Mesenchymal stem cell (in vitro differentiated cells and primary cell): ENCODE measurements around the gene CALML4.

Experiments used
- DNase-seq: peaks from one replicate; pipeline ENCODE4 v3.0.0-alpha.2; 2013
- H2AFZ ChIP-seq: one replicate; pipeline ENCODE4 v1.6.1; 2013; ENCODE audit warnings: low read depth, mild to moderate bottlenecking, control low read depth, inconsistent platforms, low read length, moderate library complexity
- H2AK5ac ChIP-seq: 2 replicates; pipeline ENCODE4 v1.6.1; 2013; ENCODE audit warnings: low read length, moderate library complexity, mild to moderate bottlenecking, inconsistent platforms; ENCODE audit not compliant: severe bottlenecking
- H2BK120ac ChIP-seq: one replicate; pipeline ENCODE4 v1.6.1; 2013; ENCODE audit warnings: low read depth, mild to moderate bottlenecking, inconsistent platforms, low read length, moderate library complexity
- H2BK12ac ChIP-seq, 2 experiments: one replicate each; pipeline ENCODE4 v1.6.1; 2013; ENCODE audit warnings: inconsistent platforms in 2 of 2, low read length in 2 of 2, mild to moderate bottlenecking in 2 of 2, moderate library complexity in 2 of 2, control low read depth in 1 of 2
- H2BK15ac ChIP-seq: one replicate; pipeline ENCODE4 v1.6.1; 2013; ENCODE audit warnings: mild to moderate bottlenecking, low read depth, inconsistent platforms; ENCODE audit not compliant: poor library complexity, severe bottlenecking
- H2BK5ac ChIP-seq: 2 replicates; pipeline ENCODE4 v1.6.1; 2013; ENCODE audit warnings: low read depth, mild to moderate bottlenecking, low read length, control low read depth, inconsistent platforms; ENCODE audit not compliant: poor library complexity, severe bottlenecking
- H3K14ac ChIP-seq, 2 experiments: one replicate each; pipeline ENCODE4 v1.6.1; 2013; ENCODE audit warnings: inconsistent platforms in 2 of 2, low read length in 2 of 2, control low read depth in 1 of 2, mild to moderate bottlenecking in 1 of 2, moderate library complexity in 1 of 2
- H3K18ac ChIP-seq, 2 experiments: one replicate each; pipeline ENCODE4 v1.6.1; 2013; ENCODE audit warnings: inconsistent platforms in 2 of 2, low read length in 2 of 2, control low read depth in 1 of 2, low read depth in 1 of 2, mild to moderate bottlenecking in 1 of 2
- H3K23ac ChIP-seq, 2 experiments: one replicate each; pipeline ENCODE4 v1.6.1; 2013; ENCODE audit warnings: inconsistent platforms in 2 of 2, low read length in 2 of 2, mild to moderate bottlenecking in 2 of 2, moderate library complexity in 2 of 2, control low read depth in 1 of 2
- H3K27ac ChIP-seq: 2 replicates; pipeline ENCODE4 v1.5.1; 2013; ENCODE audit warnings: mild to moderate bottlenecking, moderate library complexity, low read length, control low read depth, inconsistent platforms; ENCODE audit not compliant: poor library complexity, severe bottlenecking
- H3K27me3 ChIP-seq, 2 experiments: 2 replicates each; pipeline versions ENCODE4 v1.6.1 to v1.7.0; 2013; ENCODE audit warnings: low read length in 2 of 2, mild to moderate bottlenecking in 2 of 2, moderate library complexity in 2 of 2, control low read depth in 1 of 2, inconsistent platforms in 1 of 2; ENCODE audit not compliant: control insufficient read depth in 1 of 2, insufficient read depth in 1 of 2
- H3K36me3 ChIP-seq, 2 experiments: 2 replicates each; pipeline versions ENCODE4 v1.6.1 to v1.7.0; 2013; ENCODE audit warnings: low read length in 2 of 2, control low read depth in 1 of 2, inconsistent platforms in 1 of 2, low read depth in 1 of 2, mild to moderate bottlenecking in 1 of 2; ENCODE audit not compliant: insufficient read depth in 2 of 2, control insufficient read depth in 1 of 2
- H3K4ac ChIP-seq, 2 experiments: one replicate each; pipeline ENCODE4 v1.6.1; 2013; ENCODE audit warnings: inconsistent platforms in 2 of 2, low read length in 2 of 2, mild to moderate bottlenecking in 2 of 2, moderate library complexity in 2 of 2, control low read depth in 1 of 2, low read depth in 1 of 2
- H3K4me1 ChIP-seq: 2 replicates; pipeline ENCODE4 v1.6.1; 2013; ENCODE audit warnings: low read depth, low read length, control low read depth; ENCODE audit not compliant: control insufficient read depth, insufficient read depth
- H3K4me2 ChIP-seq: 2 replicates; pipeline ENCODE4 v1.6.1; 2013; ENCODE audit warnings: low read length, mild to moderate bottlenecking, inconsistent platforms; ENCODE audit not compliant: poor library complexity, severe bottlenecking
- H3K4me3 ChIP-seq, 2 experiments: 2 replicates each; pipeline versions ENCODE4 v1.5.1 to v1.7.0; 2013; ENCODE audit warnings: low read length in 2 of 2, mild to moderate bottlenecking in 2 of 2, control low read depth in 1 of 2, low read depth in 1 of 2; ENCODE audit not compliant: insufficient read depth in 1 of 2
- H3K79me1 ChIP-seq: replicated peaks from 2 replicates; pipeline ENCODE4 v1.6.1; 2013; ENCODE audit warnings: mild to moderate bottlenecking, control low read depth, low read length, inconsistent platforms; ENCODE audit not compliant: poor library complexity, severe bottlenecking
- H3K9ac ChIP-seq: 2 replicates; pipeline ENCODE4 v1.7.0; 2013; ENCODE audit warnings: mild to moderate bottlenecking, low read length, moderate library complexity
- H3K9me3 ChIP-seq: 2 replicates; pipeline ENCODE4 v1.7.0; 2013; ENCODE audit warnings: mild to moderate bottlenecking, low read length; ENCODE audit not compliant: control insufficient read depth
- H4K8ac ChIP-seq: one replicate; pipeline ENCODE4 v1.6.1; 2013; ENCODE audit warnings: inconsistent platforms, mild to moderate bottlenecking, low read length, moderate library complexity
- H4K91ac ChIP-seq: one replicate; pipeline ENCODE4 v1.6.1; 2013; ENCODE audit warnings: mild to moderate bottlenecking, low read length, inconsistent platforms
- WGBS: methylation state at CpG from one replicate; pipeline ENCODE4 v1.1.7; 2013; ENCODE audit warnings: mixed read lengths; 5-methylcytosine and 5-hydroxymethylcytosine counted together

Gene CALML4

GRCh38 chr15:68192804-68193486 is 12.2 kb downstream of the CALML4 start:
- no peak overlapping the region for H3K27ac ChIP-seq
- no peaks in the 10 kb centered on the region for H3K4me1 ChIP-seq
- 96% methylated on average over 5 of the region's 5 CpGs for WGBS

DNA sequence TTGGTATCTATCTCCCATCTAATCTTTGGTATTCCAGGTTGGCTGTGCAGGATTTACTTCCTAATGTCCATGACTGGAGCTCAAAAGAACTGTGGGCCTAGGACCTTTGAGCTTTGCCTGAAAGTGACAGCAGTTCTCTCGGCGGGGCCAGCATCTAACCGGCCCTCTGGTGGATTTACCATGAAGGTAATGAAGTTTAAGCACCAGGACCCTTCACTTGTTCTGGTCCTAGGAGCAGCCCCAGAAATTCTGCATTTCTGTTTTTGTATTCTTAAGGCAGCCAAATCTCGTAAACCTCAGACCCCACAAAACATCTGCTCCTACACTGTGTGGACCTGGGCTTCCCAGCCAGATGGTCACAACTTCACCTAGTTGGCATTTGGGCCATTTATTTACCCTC is 13.0 kb downstream of the CALML4 start:
- Histone ChIP-seq H3K27me3 (no peaks in the 10 kb centered on the region), H3K23ac (no peak overlapping the region), H4K8ac (no peak overlapping the region), H3K9me3 (no peaks in the 10 kb centered on the region), H3K4me3 (no peak overlapping the region), H4K91ac (no peak overlapping the region), H3K9ac (no peak overlapping the region), H2BK5ac (no peak overlapping the region), H3K14ac (no peak overlapping the region), H3K4me1 (no peaks in the 10 kb centered on the region), H3K36me3 (peaks cover 29 to 63% of the 10 kb centered on the region in 2 experiments), H2BK120ac (no peak overlapping the region), H2BK12ac (no peak overlapping the region), H3K79me1 (peaks cover 5% of the 10 kb centered on the region), H2AFZ (no peak overlapping the region), H3K27ac (no peak overlapping the region), H2AK5ac (no peak overlapping the region), H3K4ac (no peak overlapping the region), H3K4me2 (no peak overlapping the region), H3K18ac (no peak overlapping the region), H2BK15ac (no peak overlapping the region)
- DNase-seq = no peak
- WGBS = 96% methylated on average over 4 of the region's 4 CpGs

More at GRCh38 chr15:68192804-68193486, 12.2 kb downstream of the CALML4 start:
- Histone ChIP-seq H4K91ac (no peak overlapping the region), H3K4me2 (no peak overlapping the region), H3K79me1 (peaks cover 12% of the 10 kb centered on the region), H2BK5ac (no peak overlapping the region), H2AK5ac (no peak overlapping the region), H2BK12ac (no peak overlapping the region), H3K4me3 (no peak overlapping the region), H3K9me3 (no peaks in the 10 kb centered on the region), H3K23ac (no peak overlapping the region), H2BK120ac (no peak overlapping the region), H4K8ac (no peak overlapping the region), H3K14ac (no peak overlapping the region), H3K27me3 (no peaks in the 10 kb centered on the region), H2AFZ (no peak overlapping the region), H2BK15ac (no peak overlapping the region), H3K18ac (no peak overlapping the region), H3K9ac (no peak overlapping the region), H3K36me3 (peaks cover 33 to 66% of the 10 kb centered on the region in 2 experiments), H3K4ac (no peak overlapping the region)
- no peak for DNase-seq

GRCh38 chr15:68191555-68191954 is 13.6 kb downstream of the CALML4 start:
- Histone ChIP-seq H3K4ac (no peak overlapping the region), H2BK15ac (no peak overlapping the region), H2BK120ac (no peak overlapping the region), H2BK5ac (no peak overlapping the region), H3K18ac (no peak overlapping the region), H4K91ac (no peak overlapping the region), H3K27me3 (no peaks in the 10 kb centered on the region), H3K4me1 (no peaks in the 10 kb centered on the region), H3K9me3 (no peaks in the 10 kb centered on the region), H4K8ac (no peak overlapping the region), H3K27ac (no peak overlapping the region), H3K23ac (no peak overlapping the region), H3K4me3 (no peak overlapping the region), H2AFZ (no peak overlapping the region), H3K9ac (no peak overlapping the region), H3K4me2 (no peak overlapping the region), H3K79me1 (peaks cover 5% of the 10 kb centered on the region), H3K14ac (no peak overlapping the region), H3K36me3 (peaks cover 26 to 64% of the 10 kb centered on the region in 2 experiments), H2AK5ac (no peak overlapping the region), H2BK12ac (no peak overlapping the region)
- WGBS = 19% methylated on average over 2 of the region's 3 CpGs
- no peak for DNase-seq

DNA sequence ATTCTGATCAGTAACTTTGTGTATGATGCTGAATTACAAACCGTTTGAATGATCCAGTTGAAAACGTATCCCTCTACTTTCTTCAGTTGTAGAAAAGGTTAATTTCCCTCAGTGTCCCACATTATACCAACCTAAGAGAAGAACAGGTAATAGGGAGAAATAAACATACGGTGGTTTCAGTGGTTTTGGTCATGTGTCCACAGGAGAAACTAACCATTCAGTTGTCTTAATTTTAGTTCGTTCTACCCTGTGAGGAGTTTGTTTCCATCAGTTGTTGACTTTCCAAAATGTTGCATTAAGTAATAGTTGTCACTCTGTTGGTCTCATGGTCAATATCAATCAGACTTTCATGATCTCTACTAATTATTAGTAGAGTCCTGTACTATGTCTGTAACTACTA is 15.1 kb downstream of the CALML4 start:
- 100% methylated on average over 2 of the region's 4 CpGs for WGBS
- Histone ChIP-seq H3K9ac (no peak overlapping the region), H2BK5ac (no peak overlapping the region), H2AK5ac (no peak overlapping the region), H2BK120ac (no peak overlapping the region), H4K91ac (no peak overlapping the region), H3K4me3 (no peak overlapping the region), H3K14ac (no peak overlapping the region), H3K4me2 (no peak overlapping the region), H3K9me3 (no peaks in the 10 kb centered on the region), H3K23ac (no peak overlapping the region), H3K27me3 (no peaks in the 10 kb centered on the region), H3K18ac (no peak overlapping the region), H3K4me1 (no peaks in the 10 kb centered on the region), H3K79me1 (peaks cover 8% of the 10 kb centered on the region), H2AFZ (no peak overlapping the region), H3K36me3 (peaks cover 23 to 71% of the 10 kb centered on the region in 2 experiments), H3K4ac (no peak overlapping the region), H2BK15ac (no peak overlapping the region), H4K8ac (no peak overlapping the region), H3K27ac (no peak overlapping the region), H2BK12ac (no peak overlapping the region)
- no peak for DNase-seq
